A549 treated with AZD2906 at 1 μM for 4 hours (cell line): Measurements from ENCODE around the gene BTLA. TPM values are rescaled to one million over a fixed set of nuclear protein-coding genes. Genes with fewer than 3 reads are reported as not detected.

Experiments
- total RNA-seq: library from RNA; stranded (reverse); fragments of 200-300 nt; extraction: Qiagen RNA extraction; gene quantifications from 5 replicates; pipeline ENCODE4 v1.2.3, GENCODE V29; 2022

BTLA gene
- 0.05 to 0.08 TPM (median 0.06 TPM) in 3 of 5 replicates, not detected in the others for total RNA-seq

GRCh38 chr3:112498914-112499711 is at the start of gene BTLA:
Gene BTLA (minus strand): TSS chr3:112499472. CDS start chr3:112499358, 114 bp downstream.

Other genes starting within 250 kb of the BTLA start
- gene SLC9C1, start 205.3 kb downstream of the BTLA start, total RNA-seq: not detected in 5 replicates
- gene CD200, start 166.3 kb downstream of the BTLA start, total RNA-seq: not detected in 5 replicates
- gene ATG3, start 62.5 kb upstream of the BTLA start, total RNA-seq: 43.0 to 51.2 TPM (median 48.4 TPM) in 5 replicates
- 12.4 to 18.2 TPM (median 15.7 TPM) in 5 replicates for gene SLC35A5, start 62.6 kb upstream of the BTLA start, total RNA-seq
- gene CCDC80, start 141.7 kb upstream of the BTLA start, total RNA-seq: 37.7 to 74.4 TPM (median 51.6 TPM) in 5 replicates